Measurements from ENCODE around the gene LPCAT3. TPM values are rescaled to one million over a fixed set of nuclear protein-coding genes. Genes with fewer than 3 reads are reported as not detected.

LPCAT3 gene
- total and polyA plus RNA-seq, 8 donors, result 22.4 to 36.5 (median 32.0) TPM

GRCh38 chr12:6959805-6960592 lies 58.3 kb downstream of the LPCAT3 start:
- intact Hi-C loops (cut with DNase I), result no loop called here
- H3K4me3 ChIP-seq, result no peak overlapping the region
- H3K36me3 ChIP-seq, result no peaks in the 10 kb centered on the region
- peaks cover 3 to 27% (median 14%) of the 10 kb centered on the region in 3 donors for H3K4me1 ChIP-seq
- no peaks in the 10 kb centered on the region for H3K27me3 ChIP-seq
- DNase-seq, result peak in 3 of 6 donors; percentile 19 to 63 (median 49)
- peak overlapping the region in 2 of 4 donors; percentile 2 to 26 for H3K27ac ChIP-seq
- H3K9me3 ChIP-seq, result no peaks in the 10 kb centered on the region
- TF ChIP-seq CTCF (IDR thresholded peaks at IDR 0.05), result no peak
- WGBS, 2 donors, result 91 to 93% methylated on average over 25 to 26 of the region's 26 CpGs
- no peak for FAIRE-seq
- no peak for ATAC-seq

DNA sequence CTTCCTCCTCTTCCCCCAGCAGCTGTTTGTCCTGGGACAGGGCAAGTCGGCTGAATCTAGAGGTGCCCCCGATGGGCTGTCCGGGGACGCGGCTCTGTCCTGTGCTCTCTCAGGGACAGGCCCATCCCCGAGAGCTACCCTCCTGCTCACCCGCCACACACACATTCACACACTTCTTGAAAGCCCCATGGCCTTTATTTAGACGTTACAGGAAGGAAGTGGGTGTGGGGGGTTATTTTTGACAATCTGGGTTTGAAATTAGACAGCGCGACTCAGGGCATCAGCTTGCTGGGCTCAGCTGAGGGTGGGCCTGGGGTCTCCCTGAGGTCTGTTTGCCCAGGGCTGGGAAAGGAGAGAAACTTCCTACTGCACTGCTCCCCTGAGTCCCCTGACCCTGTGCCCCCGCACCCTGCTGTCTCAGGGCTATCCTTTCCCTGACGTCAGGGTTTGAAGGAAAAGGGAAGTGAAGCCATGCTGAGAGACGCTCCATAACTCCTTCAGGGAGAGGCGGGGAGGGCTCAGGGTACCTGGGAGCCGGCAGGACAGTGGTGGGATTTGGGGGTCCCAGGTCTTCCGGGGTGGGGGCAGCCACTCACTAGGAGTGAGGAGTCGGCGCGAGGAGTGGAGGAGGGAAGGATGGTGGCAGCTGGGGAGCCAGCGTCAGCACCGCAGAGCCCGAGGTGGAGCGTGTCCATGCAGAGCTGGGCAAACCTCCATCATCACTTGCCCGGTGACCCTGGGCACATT lies 59.0 kb downstream of the LPCAT3 start:
- ATAC-seq (no peak), FAIRE-seq (no peak), DNase-seq (peak in 4 of 6 donors; percentile 36 to 75 (median 46))
- TF ChIP-seq CTCF (IDR thresholded peaks at IDR 0.05), result no peak
- H3K9me3 ChIP-seq, result no peaks in the 10 kb centered on the region
- no peak overlapping the region for H3K4me3 ChIP-seq
- peak overlapping the region in 2 of 4 donors; percentile 2 to 26 for H3K27ac ChIP-seq
- intact Hi-C loops (cut with DNase I), result no loop called here
- H3K27me3 ChIP-seq, result no peaks in the 10 kb centered on the region
- H3K36me3 ChIP-seq, result no peaks in the 10 kb centered on the region
- peaks cover 0 to 20% (median 14%) of the 10 kb centered on the region in 3 donors for H3K4me1 ChIP-seq
- 83 to 88% methylated on average over 24 of the region's 24 CpGs for WGBS, 2 donors

- H3K4me1 ChIP-seq, result peaks cover 0 to 20% (median 14%) of the 10 kb centered on the region in 3 donors
- no peaks in the 10 kb centered on the region for H3K9me3 ChIP-seq
- ATAC-seq, result no peak
- no peak for TF ChIP-seq CTCF (IDR thresholded peaks at IDR 0.05)
- no peak overlapping the region for H3K4me3 ChIP-seq
- peak overlapping the region in 2 of 4 donors; percentile 2 to 26 for H3K27ac ChIP-seq
- intact Hi-C loops (cut with DNase I), result no loop called here
- peak in 1 of 6 donors; percentile 13 for DNase-seq
- FAIRE-seq, result no peak
- H3K36me3 ChIP-seq, result no peaks in the 10 kb centered on the region
- 85 to 87% methylated on average over 10 of the region's 10 CpGs for WGBS, 2 donors
- H3K27me3 ChIP-seq, result no peaks in the 10 kb centered on the region
These were observed 59.6 kb downstream of the LPCAT3 start for GRCh38 chr12:6958609-6959057.

GRCh38 chr12:6957741-6958608 lies 60.3 kb downstream of the LPCAT3 start:
- TF ChIP-seq CTCF (IDR thresholded peaks at IDR 0.05), result no peak
- 90 to 93% methylated on average over 28 of the region's 28 CpGs for WGBS, 2 donors
- Histone ChIP-seq H3K9me3 (no peaks in the 10 kb centered on the region), H3K27ac (no peak overlapping the region), H3K4me1 (peaks cover 0 to 20% (median 14%) of the 10 kb centered on the region in 3 donors), H3K27me3 (no peaks in the 10 kb centered on the region), H3K36me3 (no peaks in the 10 kb centered on the region), H3K4me3 (no peak overlapping the region)
- ATAC-seq (no peak), DNase-seq (peak in 1 of 6 donors; percentile 31), FAIRE-seq (no peak)
- intact Hi-C loops (cut with DNase I), result no loop called here
